Measurements from ENCODE around the gene QRICH1.

Gene QRICH1

GRCh38 chr3:49093853-49094767 lies at the start of gene QRICH1:
Gene QRICH1, minus strand, starts transcription at chr3:49094071. Its CDS starts 17,054 bp downstream, at chr3:49077017.
- DNase-seq (ENCODE audit: low spot score): peak; percentile 93

GRCh38 chr3:49140080-49140479 lies 46.2 kb upstream of the QRICH1 start:
- no peak for DNase-seq (ENCODE audit: low spot score)

GRCh38 chr3:49135499-49135898 lies 41.6 kb upstream of the QRICH1 start:
- DNase-seq (ENCODE audit: low spot score): no peak

GRCh38 chr3:49134471-49135265 lies 40.8 kb upstream of the QRICH1 start:
- no peak for DNase-seq (ENCODE audit: low spot score)

- DNase-seq (ENCODE audit: low spot score): peak; percentile 94
Measured at GRCh38 chr3:49133226-49133951, 39.5 kb upstream of the QRICH1 start.

GRCh38 chr3:49132437-49133225 lies 38.8 kb upstream of the QRICH1 start, which contains the start of gene LAMB2:
Gene LAMB2, minus strand, starts transcription at chr3:49133050. Its CDS starts 183 bp downstream, at chr3:49132867.
- peak; percentile 86 for DNase-seq (ENCODE audit: low spot score)

GRCh38 chr3:49132073-49132436 lies 38.2 kb upstream of the QRICH1 start:
- no peak for DNase-seq (ENCODE audit: low spot score)

GRCh38 chr3:49131576-49131975 lies 37.7 kb upstream of the QRICH1 start:
- DNase-seq (ENCODE audit: low spot score): no peak

- no peak for DNase-seq (ENCODE audit: low spot score)
Measured at GRCh38 chr3:49131040-49131439, 37.2 kb upstream of the QRICH1 start.

- DNase-seq (ENCODE audit: low spot score): no peak
Measured at GRCh38 chr3:49124991-49125670, 31.3 kb upstream of the QRICH1 start.

- DNase-seq (ENCODE audit: low spot score): no peak
Measured at GRCh38 chr3:49124203-49124602, 30.3 kb upstream of the QRICH1 start.

- no peak for DNase-seq (ENCODE audit: low spot score)
Measured at GRCh38 chr3:49123687-49124086, 29.8 kb upstream of the QRICH1 start.

- DNase-seq (ENCODE audit: low spot score): no peak
Measured at GRCh38 chr3:49122886-49123545, 29.1 kb upstream of the QRICH1 start.

GRCh38 chr3:49122451-49122850 lies 28.6 kb upstream of the QRICH1 start:
- no peak for DNase-seq (ENCODE audit: low spot score)

- DNase-seq (ENCODE audit: low spot score): no peak
Measured at GRCh38 chr3:49122022-49122421, 28.2 kb upstream of the QRICH1 start.

- DNase-seq (ENCODE audit: low spot score): no peak
Measured at GRCh38 chr3:49121132-49121736, 27.4 kb upstream of the QRICH1 start.

- peak; percentile 97 for DNase-seq (ENCODE audit: low spot score)
Measured at GRCh38 chr3:49120438-49121131, 26.7 kb upstream of the QRICH1 start, which contains the start of gene USP19. Gene USP19, minus strand, starts transcription at chr3:49120823. Its CDS starts 1,678 bp downstream, at chr3:49119145.

- DNase-seq (ENCODE audit: low spot score): peak; percentile 13
Measured at GRCh38 chr3:49120096-49120437, 26.2 kb upstream of the QRICH1 start.

- DNase-seq (ENCODE audit: low spot score): peak; percentile 21
Measured at GRCh38 chr3:49119439-49119838, 25.6 kb upstream of the QRICH1 start.

All from AG20443 (cell line).